ENCODE measurements around the gene ZC3H12C. TPM values are rescaled to one million over a fixed set of nuclear protein-coding genes. Genes with fewer than 3 reads are reported as not detected.

Gene ZC3H12C
- total RNA-seq, 1 donor from 2014 or later, result 11.4 TPM

- no peak overlapping the region for H3K27ac ChIP-seq
- H3K4me3 ChIP-seq, result no peak overlapping the region
- no peaks in the 10 kb centered on the region for H3K27me3 ChIP-seq (ENCODE audit: low read depth)
- intact Hi-C loops (cut with DNase I), result no loop called here
- H3K4me1 ChIP-seq, result no peaks in the 10 kb centered on the region
- DNase-seq (no peak), ATAC-seq (no peak)
- no peak for TF ChIP-seq CTCF (IDR thresholded peaks at IDR 0.05)
- H3K9me3 ChIP-seq, result no peaks in the 10 kb centered on the region
- H3K36me3 ChIP-seq, result peaks cover 13% of the 10 kb centered on the region
Measured at GRCh38 chr11:110158317-110159200, 65.4 kb downstream of the ZC3H12C start.

DNA sequence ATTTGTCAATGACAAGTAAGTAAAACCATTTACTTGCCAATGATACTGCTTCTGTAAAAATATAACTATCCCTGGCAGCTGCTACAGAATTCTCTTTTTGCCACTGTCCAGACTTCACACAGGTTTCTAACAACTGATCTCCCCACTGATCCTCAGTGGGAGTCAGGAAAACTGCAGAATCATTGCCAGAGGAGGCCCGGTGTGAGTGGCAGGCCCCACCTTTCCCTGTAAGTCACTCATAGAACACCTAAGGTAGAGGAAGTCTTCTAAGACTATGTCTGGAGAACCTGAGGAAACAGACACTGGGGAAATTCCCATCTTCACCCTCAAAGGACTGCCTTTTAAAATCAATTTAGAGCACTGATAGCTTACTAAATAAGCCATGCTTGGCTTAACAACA lies 66.3 kb downstream of the ZC3H12C start:
- TF ChIP-seq CTCF (IDR thresholded peaks at IDR 0.05), result no peak
- Histone ChIP-seq H3K4me3 (no peak overlapping the region), H3K27ac (no peak overlapping the region), H3K27me3 (ENCODE audit: low read depth) (no peaks in the 10 kb centered on the region), H3K9me3 (no peaks in the 10 kb centered on the region), H3K36me3 (peaks cover 17% of the 10 kb centered on the region), H3K4me1 (no peaks in the 10 kb centered on the region)
- no peak for DNase-seq
- ATAC-seq, result no peak
- intact Hi-C loops (cut with DNase I), result no loop called here

DNA sequence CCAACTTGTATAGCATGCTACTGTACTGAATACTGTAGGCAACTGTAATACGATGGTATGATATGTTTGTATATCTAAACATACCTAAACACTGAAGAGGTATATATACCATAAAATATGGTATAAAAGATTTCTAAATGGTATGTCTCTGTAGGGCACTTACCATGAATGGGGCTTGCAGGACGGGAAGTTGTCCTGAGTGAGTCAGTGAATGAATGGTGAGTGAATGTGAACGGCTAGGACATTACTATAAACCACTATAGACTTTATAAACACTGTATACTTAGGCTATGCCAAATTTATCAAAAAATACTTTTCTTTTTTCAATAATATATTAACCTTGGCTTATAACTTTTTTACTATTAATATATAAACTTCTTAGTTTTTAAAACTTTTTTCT lies 66.8 kb downstream of the ZC3H12C start:
- DNase-seq, result no peak
- Histone ChIP-seq H3K9me3 (no peaks in the 10 kb centered on the region), H3K4me1 (no peaks in the 10 kb centered on the region), H3K36me3 (peaks cover 23% of the 10 kb centered on the region), H3K4me3 (no peak overlapping the region), H3K27ac (no peak overlapping the region), H3K27me3 (ENCODE audit: low read depth) (no peaks in the 10 kb centered on the region)
- no peak for TF ChIP-seq CTCF (IDR thresholded peaks at IDR 0.05)
- intact Hi-C loops (cut with DNase I), result no loop called here
- ATAC-seq, result no peak

DNA sequence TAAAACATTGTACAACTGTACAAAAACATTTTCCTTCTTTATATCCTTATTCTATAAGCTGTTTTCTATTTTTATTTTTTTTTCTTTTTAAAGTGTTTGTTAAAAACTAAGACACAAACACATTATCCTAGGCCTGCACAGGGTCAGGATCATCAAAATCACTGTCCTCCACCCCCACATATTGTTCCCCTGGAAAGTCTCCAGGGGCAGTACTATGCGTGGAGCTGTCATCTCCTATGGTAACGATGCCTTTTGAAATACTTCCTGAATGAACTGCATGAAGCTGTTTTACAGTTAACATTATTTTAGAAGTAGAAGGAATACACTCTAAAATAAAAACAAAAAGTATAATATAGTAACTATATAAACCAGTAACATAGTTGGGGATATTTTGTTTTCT lies 67.2 kb downstream of the ZC3H12C start:
- intact Hi-C loops (cut with DNase I), result no loop called here
- TF ChIP-seq CTCF (IDR thresholded peaks at IDR 0.05), result no peak
- H3K36me3 ChIP-seq, result peaks cover 27% of the 10 kb centered on the region
- H3K4me3 ChIP-seq, result no peak overlapping the region
- DNase-seq (no peak), ATAC-seq (no peak)
- no peaks in the 10 kb centered on the region for H3K27me3 ChIP-seq (ENCODE audit: low read depth)
- no peak overlapping the region for H3K27ac ChIP-seq
- H3K9me3 ChIP-seq, result no peaks in the 10 kb centered on the region
- H3K4me1 ChIP-seq, result no peaks in the 10 kb centered on the region

- Histone ChIP-seq H3K27me3 (ENCODE audit: low read depth) (no peaks in the 10 kb centered on the region), H3K4me1 (no peaks in the 10 kb centered on the region), H3K4me3 (no peak overlapping the region), H3K36me3 (peaks cover 32% of the 10 kb centered on the region), H3K27ac (no peak overlapping the region), H3K9me3 (no peaks in the 10 kb centered on the region)
- no peak for TF ChIP-seq CTCF (IDR thresholded peaks at IDR 0.05)
- ATAC-seq (no peak), DNase-seq (no peak)
- intact Hi-C loops (cut with DNase I), result no loop called here
Measured at GRCh38 chr11:110161061-110161460, 67.9 kb downstream of the ZC3H12C start.
